GM21360 (cell line): ENCODE measurements around the gene RELB.

Source experiments
- ATAC-seq: cut with Tn5 transposase; IDR thresholded peaks from one replicate; pipeline ENCODE4 v1.9.1; 2021; ENCODE audit warnings: mild to moderate bottlenecking, moderate library complexity; ENCODE audit not compliant: unreplicated experiment

RELB gene

GRCh38 chr19:45078390-45079062 is 77.3 kb downstream of the RELB start:
- ATAC-seq = no peak

- no peak for ATAC-seq
Observed at GRCh38 chr19:45079063-45079910, 78.0 kb downstream of the RELB start, which contains the start of gene GEMIN7. Gene GEMIN7, plus strand, starts transcription at chr19:45079260. Its CDS starts 10,855 bp downstream, at chr19:45090115.

GRCh38 chr19:45079911-45080370 is 78.7 kb downstream of the RELB start:
- no peak for ATAC-seq

- ATAC-seq = no peak
Observed at GRCh38 chr19:45082170-45082569, 80.9 kb downstream of the RELB start.

GRCh38 chr19:45086480-45086879 is 85.2 kb downstream of the RELB start:
- no peak for ATAC-seq

GRCh38 chr19:45087531-45087930 is 86.3 kb downstream of the RELB start:
- no peak for ATAC-seq
